ENCODE results near the gene DIPK1A. TPM values are rescaled to one million over a fixed set of nuclear protein-coding genes. Genes with fewer than 3 reads are reported as not detected.
A peak's percentile ranks its signal among the peaks of the same experiment; 100 is the strongest.

The DIPK1A gene
- total RNA-seq, 1 experiment from 2014 or later, result 4.8 TPM

DNA sequence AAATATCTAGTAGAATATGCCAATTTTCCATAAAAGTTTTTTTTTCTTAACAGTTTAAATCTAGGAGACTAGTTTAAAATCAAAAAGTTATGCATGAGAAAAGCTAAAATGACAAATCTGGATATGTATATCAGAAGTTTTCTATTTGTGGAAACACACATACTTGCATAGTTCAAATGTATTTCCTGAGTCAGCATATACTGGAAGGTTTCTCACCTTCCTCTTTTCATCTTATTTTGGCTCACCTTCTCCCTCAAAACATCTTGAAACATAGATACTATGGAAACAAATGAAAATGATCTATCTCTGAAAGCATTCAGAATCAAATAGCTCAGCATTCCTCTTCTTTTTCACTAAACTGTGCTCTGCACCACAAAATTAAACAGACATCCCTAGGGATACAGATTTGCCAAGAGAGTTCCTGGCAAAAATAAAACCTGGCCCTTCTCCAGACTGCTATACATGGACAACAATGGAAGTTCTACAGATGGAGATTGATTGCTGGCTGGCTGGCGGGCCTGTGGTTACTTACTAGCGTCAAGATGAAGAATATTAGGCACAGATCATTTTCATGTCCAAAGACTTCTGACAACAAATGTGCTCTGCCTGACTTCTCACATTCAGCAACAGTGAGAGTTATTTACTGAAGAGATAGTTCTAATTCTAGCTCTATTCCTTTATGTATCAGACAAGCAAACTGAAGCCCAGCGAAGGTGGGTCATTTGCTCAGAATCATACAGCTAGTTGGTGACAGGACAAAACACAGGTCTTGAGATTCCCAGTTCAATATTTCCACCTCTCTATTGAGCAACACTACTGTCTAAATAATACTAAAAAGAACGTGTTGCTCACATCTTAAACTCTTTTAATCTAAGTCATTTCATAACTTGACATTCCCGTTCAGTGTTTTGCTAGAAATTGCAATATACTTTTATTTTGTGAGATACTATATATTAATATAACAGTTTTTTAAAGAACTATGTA, 26.6 kb downstream of the DIPK1A start (continued):
- TF ChIP-seq NR3C1 (CRISPR knock-in tag; conservative IDR thresholded peaks at IDR 0.05; ENCODE audit: low read depth) (no peak), FOXK1 (CRISPR knock-in tag; IDR thresholded peaks at IDR 0.05) (no peak), HMGA2 (CRISPR knock-in tag; IDR thresholded peaks at IDR 0.05) (no peak), IRF2 (CRISPR knock-in tag; IDR thresholded peaks at IDR 0.05; ENCODE audit: borderline replicate concordance, low read depth) (no peak), EMX1 (CRISPR knock-in tag; IDR thresholded peaks at IDR 0.05) (no peak), FOXP1 (CRISPR knock-in tag; IDR thresholded peaks at IDR 0.05; ENCODE audit: borderline replicate concordance) (no peak)
- TF ChIP-seq, protein P1, sequence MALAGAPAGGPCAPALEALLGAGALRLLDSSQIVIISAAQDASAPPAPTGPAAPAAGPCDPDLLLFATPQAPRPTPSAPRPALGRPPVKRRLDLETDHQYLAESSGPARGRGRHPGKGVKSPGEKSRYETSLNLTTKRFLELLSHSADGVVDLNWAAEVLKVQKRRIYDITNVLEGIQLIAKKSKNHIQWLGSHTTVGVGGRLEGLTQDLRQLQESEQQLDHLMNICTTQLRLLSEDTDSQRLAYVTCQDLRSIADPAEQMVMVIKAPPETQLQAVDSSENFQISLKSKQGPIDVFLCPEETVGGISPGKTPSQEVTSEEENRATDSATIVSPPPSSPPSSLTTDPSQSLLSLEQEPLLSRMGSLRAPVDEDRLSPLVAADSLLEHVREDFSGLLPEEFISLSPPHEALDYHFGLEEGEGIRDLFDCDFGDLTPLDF (CRISPR knock-in tag; IDR thresholded peaks at IDR 0.05), result no peak

DNA sequence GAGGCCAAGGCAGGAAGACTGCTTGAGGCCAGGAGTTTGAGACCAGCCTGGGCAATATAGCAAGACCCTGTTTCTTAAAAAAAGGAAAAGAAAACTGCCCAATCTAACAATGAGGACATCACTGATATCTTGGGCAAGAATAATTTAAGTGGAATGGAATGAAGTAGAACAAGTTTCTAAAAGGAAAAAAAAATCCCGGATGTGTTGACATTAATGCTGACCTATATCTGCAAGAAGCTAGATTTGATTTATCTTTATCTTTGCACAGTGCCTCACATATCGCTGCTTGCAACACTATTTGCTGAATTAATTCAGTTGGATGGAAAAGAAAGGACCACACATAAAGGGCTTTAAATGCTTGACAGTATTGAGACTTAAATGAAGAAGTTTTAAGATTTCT, 27.8 kb downstream of the DIPK1A start:
- Mint-ChIP-seq H3K36me3 (no peaks in the 10 kb centered on the region), H3K27ac (peak overlapping the region; percentile 69; the same call in 1 of the 2 replicates), H3K27me3 (ENCODE audit: low read depth) (no peaks in the 10 kb centered on the region), H3K9me3 (no peaks in the 10 kb centered on the region), H3K4me3 (no peak overlapping the region), H3K4me1 (peaks cover 4% of the 10 kb centered on the region)
- POLR2A ChIA-PET, result no interaction called here
- CTCF ChIA-PET, result no interaction called here
- DNase-seq (ENCODE audit: low spot score) (no peak), ATAC-seq (no peak)
- TF ChIP-seq KAT7 (CRISPR knock-in tag; IDR thresholded peaks at IDR 0.05; ENCODE audit: borderline replicate concordance) (no peak), TP53 (CRISPR knock-in tag; IDR thresholded peaks at IDR 0.05) (no peak), MXD4 (CRISPR knock-in tag; IDR thresholded peaks at IDR 0.05; ENCODE audit: borderline replicate concordance) (no peak), SP1 (CRISPR knock-in tag; conservative IDR thresholded peaks at IDR 0.05) (no peak), TEAD4 (CRISPR knock-in tag; IDR thresholded peaks at IDR 0.05) (no peak)
- TF ChIP-seq, protein P2, sequence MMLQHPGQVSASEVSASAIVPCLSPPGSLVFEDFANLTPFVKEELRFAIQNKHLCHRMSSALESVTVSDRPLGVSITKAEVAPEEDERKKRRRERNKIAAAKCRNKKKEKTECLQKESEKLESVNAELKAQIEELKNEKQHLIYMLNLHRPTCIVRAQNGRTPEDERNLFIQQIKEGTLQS (CRISPR knock-in tag; conservative IDR thresholded peaks at IDR 0.05), result no peak
- TF ChIP-seq, protein P3, sequence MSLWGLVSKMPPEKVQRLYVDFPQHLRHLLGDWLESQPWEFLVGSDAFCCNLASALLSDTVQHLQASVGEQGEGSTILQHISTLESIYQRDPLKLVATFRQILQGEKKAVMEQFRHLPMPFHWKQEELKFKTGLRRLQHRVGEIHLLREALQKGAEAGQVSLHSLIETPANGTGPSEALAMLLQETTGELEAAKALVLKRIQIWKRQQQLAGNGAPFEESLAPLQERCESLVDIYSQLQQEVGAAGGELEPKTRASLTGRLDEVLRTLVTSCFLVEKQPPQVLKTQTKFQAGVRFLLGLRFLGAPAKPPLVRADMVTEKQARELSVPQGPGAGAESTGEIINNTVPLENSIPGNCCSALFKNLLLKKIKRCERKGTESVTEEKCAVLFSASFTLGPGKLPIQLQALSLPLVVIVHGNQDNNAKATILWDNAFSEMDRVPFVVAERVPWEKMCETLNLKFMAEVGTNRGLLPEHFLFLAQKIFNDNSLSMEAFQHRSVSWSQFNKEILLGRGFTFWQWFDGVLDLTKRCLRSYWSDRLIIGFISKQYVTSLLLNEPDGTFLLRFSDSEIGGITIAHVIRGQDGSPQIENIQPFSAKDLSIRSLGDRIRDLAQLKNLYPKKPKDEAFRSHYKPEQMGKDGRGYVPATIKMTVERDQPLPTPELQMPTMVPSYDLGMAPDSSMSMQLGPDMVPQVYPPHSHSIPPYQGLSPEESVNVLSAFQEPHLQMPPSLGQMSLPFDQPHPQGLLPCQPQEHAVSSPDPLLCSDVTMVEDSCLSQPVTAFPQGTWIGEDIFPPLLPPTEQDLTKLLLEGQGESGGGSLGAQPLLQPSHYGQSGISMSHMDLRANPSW (CRISPR knock-in tag; conservative IDR thresholded peaks at IDR 0.05; ENCODE audit: low read depth), result no peak
- TF ChIP-seq, protein P4, sequence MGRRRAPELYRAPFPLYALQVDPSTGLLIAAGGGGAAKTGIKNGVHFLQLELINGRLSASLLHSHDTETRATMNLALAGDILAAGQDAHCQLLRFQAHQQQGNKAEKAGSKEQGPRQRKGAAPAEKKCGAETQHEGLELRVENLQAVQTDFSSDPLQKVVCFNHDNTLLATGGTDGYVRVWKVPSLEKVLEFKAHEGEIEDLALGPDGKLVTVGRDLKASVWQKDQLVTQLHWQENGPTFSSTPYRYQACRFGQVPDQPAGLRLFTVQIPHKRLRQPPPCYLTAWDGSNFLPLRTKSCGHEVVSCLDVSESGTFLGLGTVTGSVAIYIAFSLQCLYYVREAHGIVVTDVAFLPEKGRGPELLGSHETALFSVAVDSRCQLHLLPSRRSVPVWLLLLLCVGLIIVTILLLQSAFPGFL (CRISPR knock-in tag; IDR thresholded peaks at IDR 0.05; ENCODE audit: borderline replicate concordance), result no peak
- TF ChIP-seq, protein P5, sequence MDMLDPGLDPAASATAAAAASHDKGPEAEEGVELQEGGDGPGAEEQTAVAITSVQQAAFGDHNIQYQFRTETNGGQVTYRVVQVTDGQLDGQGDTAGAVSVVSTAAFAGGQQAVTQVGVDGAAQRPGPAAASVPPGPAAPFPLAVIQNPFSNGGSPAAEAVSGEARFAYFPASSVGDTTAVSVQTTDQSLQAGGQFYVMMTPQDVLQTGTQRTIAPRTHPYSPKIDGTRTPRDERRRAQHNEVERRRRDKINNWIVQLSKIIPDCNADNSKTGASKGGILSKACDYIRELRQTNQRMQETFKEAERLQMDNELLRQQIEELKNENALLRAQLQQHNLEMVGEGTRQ (CRISPR knock-in tag; IDR thresholded peaks at IDR 0.05), result no peak
- TF ChIP-seq, protein P6, sequence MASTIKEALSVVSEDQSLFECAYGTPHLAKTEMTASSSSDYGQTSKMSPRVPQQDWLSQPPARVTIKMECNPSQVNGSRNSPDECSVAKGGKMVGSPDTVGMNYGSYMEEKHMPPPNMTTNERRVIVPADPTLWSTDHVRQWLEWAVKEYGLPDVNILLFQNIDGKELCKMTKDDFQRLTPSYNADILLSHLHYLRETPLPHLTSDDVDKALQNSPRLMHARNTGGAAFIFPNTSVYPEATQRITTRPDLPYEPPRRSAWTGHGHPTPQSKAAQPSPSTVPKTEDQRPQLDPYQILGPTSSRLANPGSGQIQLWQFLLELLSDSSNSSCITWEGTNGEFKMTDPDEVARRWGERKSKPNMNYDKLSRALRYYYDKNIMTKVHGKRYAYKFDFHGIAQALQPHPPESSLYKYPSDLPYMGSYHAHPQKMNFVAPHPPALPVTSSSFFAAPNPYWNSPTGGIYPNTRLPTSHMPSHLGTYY (CRISPR knock-in tag; IDR thresholded peaks at IDR 0.05), result no peak
- TF ChIP-seq, protein P7, sequence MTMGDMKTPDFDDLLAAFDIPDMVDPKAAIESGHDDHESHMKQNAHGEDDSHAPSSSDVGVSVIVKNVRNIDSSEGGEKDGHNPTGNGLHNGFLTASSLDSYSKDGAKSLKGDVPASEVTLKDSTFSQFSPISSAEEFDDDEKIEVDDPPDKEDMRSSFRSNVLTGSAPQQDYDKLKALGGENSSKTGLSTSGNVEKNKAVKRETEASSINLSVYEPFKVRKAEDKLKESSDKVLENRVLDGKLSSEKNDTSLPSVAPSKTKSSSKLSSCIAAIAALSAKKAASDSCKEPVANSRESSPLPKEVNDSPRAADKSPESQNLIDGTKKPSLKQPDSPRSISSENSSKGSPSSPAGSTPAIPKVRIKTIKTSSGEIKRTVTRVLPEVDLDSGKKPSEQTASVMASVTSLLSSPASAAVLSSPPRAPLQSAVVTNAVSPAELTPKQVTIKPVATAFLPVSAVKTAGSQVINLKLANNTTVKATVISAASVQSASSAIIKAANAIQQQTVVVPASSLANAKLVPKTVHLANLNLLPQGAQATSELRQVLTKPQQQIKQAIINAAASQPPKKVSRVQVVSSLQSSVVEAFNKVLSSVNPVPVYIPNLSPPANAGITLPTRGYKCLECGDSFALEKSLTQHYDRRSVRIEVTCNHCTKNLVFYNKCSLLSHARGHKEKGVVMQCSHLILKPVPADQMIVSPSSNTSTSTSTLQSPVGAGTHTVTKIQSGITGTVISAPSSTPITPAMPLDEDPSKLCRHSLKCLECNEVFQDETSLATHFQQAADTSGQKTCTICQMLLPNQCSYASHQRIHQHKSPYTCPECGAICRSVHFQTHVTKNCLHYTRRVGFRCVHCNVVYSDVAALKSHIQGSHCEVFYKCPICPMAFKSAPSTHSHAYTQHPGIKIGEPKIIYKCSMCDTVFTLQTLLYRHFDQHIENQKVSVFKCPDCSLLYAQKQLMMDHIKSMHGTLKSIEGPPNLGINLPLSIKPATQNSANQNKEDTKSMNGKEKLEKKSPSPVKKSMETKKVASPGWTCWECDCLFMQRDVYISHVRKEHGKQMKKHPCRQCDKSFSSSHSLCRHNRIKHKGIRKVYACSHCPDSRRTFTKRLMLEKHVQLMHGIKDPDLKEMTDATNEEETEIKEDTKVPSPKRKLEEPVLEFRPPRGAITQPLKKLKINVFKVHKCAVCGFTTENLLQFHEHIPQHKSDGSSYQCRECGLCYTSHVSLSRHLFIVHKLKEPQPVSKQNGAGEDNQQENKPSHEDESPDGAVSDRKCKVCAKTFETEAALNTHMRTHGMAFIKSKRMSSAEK (CRISPR knock-in tag; IDR thresholded peaks at IDR 0.05; ENCODE audit: borderline replicate concordance), result no peak
- TF ChIP-seq, protein P8, sequence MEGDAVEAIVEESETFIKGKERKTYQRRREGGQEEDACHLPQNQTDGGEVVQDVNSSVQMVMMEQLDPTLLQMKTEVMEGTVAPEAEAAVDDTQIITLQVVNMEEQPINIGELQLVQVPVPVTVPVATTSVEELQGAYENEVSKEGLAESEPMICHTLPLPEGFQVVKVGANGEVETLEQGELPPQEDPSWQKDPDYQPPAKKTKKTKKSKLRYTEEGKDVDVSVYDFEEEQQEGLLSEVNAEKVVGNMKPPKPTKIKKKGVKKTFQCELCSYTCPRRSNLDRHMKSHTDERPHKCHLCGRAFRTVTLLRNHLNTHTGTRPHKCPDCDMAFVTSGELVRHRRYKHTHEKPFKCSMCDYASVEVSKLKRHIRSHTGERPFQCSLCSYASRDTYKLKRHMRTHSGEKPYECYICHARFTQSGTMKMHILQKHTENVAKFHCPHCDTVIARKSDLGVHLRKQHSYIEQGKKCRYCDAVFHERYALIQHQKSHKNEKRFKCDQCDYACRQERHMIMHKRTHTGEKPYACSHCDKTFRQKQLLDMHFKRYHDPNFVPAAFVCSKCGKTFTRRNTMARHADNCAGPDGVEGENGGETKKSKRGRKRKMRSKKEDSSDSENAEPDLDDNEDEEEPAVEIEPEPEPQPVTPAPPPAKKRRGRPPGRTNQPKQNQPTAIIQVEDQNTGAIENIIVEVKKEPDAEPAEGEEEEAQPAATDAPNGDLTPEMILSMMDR (IDR thresholded peaks at IDR 0.05), result no peak
- TF ChIP-seq, protein P9, sequence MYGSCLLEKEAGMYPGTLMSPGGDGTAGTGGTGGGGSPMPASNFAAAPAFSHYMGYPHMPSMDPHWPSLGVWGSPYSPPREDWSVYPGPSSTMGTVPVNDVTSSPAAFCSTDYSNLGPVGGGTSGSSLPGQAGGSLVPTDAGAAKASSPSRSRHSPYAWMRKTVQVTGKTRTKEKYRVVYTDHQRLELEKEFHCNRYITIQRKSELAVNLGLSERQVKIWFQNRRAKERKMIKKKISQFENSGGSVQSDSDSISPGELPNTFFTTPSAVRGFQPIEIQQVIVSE (CRISPR knock-in tag; IDR thresholded peaks at IDR 0.05; ENCODE audit: borderline replicate concordance), result no peak
